ENCODE results near the gene KIRREL3. TPM values are rescaled to one million over a fixed set of nuclear protein-coding genes. Genes with fewer than 3 reads are reported as not detected.

The KIRREL3 gene
- total RNA-seq, 1 experiment from 2014 or later = 2.2 TPM

GRCh38 chr11:126476266-126476924, 524.2 kb downstream of the KIRREL3 start:
- H3K4me3 ChIP-seq = no peak overlapping the region
- no peak overlapping the region for H2AFZ ChIP-seq
- H3K4me1 ChIP-seq (replicated peaks; ENCODE audit: insufficient read depth) = no peaks in the 10 kb centered on the region
- no peaks in the 10 kb centered on the region for H3F3A ChIP-seq (ENCODE audit: insufficient read depth, low read depth)
- no peaks in the 10 kb centered on the region for H3K9me2 ChIP-seq (ENCODE audit: insufficient read depth)
- H3K9me3 ChIP-seq (ENCODE audit: insufficient read depth, low read depth) = no peaks in the 10 kb centered on the region
- intact Hi-C loops (cut with micrococcal nuclease; ENCODE audit: unreplicated experiment) = no loop called here
- H3K79me2 ChIP-seq (ENCODE audit: low read depth) = no peaks in the 10 kb centered on the region
- no peaks in the 10 kb centered on the region for H3K36me3 ChIP-seq (ENCODE audit: low read depth)
- no peak overlapping the region for H3K4me2 ChIP-seq
- CTCF ChIA-PET = interaction anchor here (0.6 kb wide), 2 partner anchors 166 to 253 kb away, joined by 4 to 5 read pairs; no protein-coding TSS in a partner anchor
- POLR2A ChIA-PET (ENCODE audit: unreplicated experiment) = no interaction called here
- H3K27ac ChIP-seq = no peak overlapping the region
- no peaks in the 10 kb centered on the region for H4K20me1 ChIP-seq (ENCODE audit: insufficient read depth)
- no TSS peak for BruUV-seq (replicated peaks)
- DNase-seq = no peak
- 0 out of 2 replicates have a peak, but pooled peaks cover 3% of the 10 kb centered on the region for H3K27me3 ChIP-seq (ENCODE audit: insufficient read depth, low read depth)
- TF ChIP-seq, protein P1, sequence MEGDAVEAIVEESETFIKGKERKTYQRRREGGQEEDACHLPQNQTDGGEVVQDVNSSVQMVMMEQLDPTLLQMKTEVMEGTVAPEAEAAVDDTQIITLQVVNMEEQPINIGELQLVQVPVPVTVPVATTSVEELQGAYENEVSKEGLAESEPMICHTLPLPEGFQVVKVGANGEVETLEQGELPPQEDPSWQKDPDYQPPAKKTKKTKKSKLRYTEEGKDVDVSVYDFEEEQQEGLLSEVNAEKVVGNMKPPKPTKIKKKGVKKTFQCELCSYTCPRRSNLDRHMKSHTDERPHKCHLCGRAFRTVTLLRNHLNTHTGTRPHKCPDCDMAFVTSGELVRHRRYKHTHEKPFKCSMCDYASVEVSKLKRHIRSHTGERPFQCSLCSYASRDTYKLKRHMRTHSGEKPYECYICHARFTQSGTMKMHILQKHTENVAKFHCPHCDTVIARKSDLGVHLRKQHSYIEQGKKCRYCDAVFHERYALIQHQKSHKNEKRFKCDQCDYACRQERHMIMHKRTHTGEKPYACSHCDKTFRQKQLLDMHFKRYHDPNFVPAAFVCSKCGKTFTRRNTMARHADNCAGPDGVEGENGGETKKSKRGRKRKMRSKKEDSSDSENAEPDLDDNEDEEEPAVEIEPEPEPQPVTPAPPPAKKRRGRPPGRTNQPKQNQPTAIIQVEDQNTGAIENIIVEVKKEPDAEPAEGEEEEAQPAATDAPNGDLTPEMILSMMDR (conservative IDR thresholded peaks at IDR 0.05) = no peak
- TF ChIP-seq EZH2 (IDR thresholded peaks at IDR 0.05; ENCODE audit: low read depth) = no peak

- H3K4me1 ChIP-seq (replicated peaks; ENCODE audit: insufficient read depth) = no peaks in the 10 kb centered on the region
- no peak overlapping the region for H3K4me2 ChIP-seq
- H3K79me2 ChIP-seq (ENCODE audit: low read depth) = no peaks in the 10 kb centered on the region
- TF ChIP-seq, protein P1 (conservative IDR thresholded peaks at IDR 0.05) = no peak
- TF ChIP-seq EZH2 (IDR thresholded peaks at IDR 0.05; ENCODE audit: low read depth) = no peak
- no peak overlapping the region for H3K4me3 ChIP-seq
- H3K9me2 ChIP-seq (ENCODE audit: insufficient read depth) = no peaks in the 10 kb centered on the region
- DNase-seq = no peak
- 0 out of 2 replicates have a peak, but pooled peaks cover 3% of the 10 kb centered on the region for H3K27me3 ChIP-seq (ENCODE audit: insufficient read depth, low read depth)
- no peak overlapping the region for H2AFZ ChIP-seq
- no peaks in the 10 kb centered on the region for H4K20me1 ChIP-seq (ENCODE audit: insufficient read depth)
- intact Hi-C loops (cut with micrococcal nuclease; ENCODE audit: unreplicated experiment) = no loop called here
- H3K36me3 ChIP-seq (ENCODE audit: low read depth) = no peaks in the 10 kb centered on the region
- H3F3A ChIP-seq (ENCODE audit: insufficient read depth, low read depth) = no peaks in the 10 kb centered on the region
- H3K27ac ChIP-seq = no peak overlapping the region
- no TSS peak for BruUV-seq (replicated peaks)
- CTCF ChIA-PET = interaction anchor here (0.6 kb wide), 1 partner anchor 252 kb away, joined by 4 read pairs; no protein-coding TSS in a partner anchor
- H3K9me3 ChIP-seq (ENCODE audit: insufficient read depth, low read depth) = no peaks in the 10 kb centered on the region
- POLR2A ChIA-PET (ENCODE audit: unreplicated experiment) = no interaction called here
Observed at GRCh38 chr11:126475014-126475991, 525.3 kb downstream of the KIRREL3 start.

DNA sequence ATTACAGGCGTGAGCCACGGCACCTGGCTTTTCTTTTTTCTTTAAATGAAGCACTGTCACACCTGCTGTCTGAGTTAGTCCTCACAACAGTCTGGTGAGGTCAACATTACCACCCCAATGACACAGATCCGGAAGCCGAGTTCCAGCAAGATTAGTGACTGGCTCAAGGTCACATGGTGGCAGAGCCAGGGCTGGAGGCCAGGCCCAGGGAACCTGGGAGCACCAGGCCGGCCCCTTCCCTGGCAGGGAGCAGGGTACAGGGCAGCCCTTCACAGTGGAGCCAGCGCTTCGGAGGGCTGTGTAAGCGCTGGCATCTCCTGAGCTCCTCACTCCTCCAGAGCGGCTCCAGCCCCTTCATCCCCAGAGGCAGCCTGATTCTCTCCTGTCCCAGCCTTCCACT, 526.4 kb downstream of the KIRREL3 start:
- Histone ChIP-seq H3K79me2 (ENCODE audit: low read depth) (no peaks in the 10 kb centered on the region), H3K9me2 (ENCODE audit: insufficient read depth) (no peaks in the 10 kb centered on the region), H3F3A (ENCODE audit: insufficient read depth, low read depth) (no peaks in the 10 kb centered on the region), H3K36me3 (ENCODE audit: low read depth) (no peaks in the 10 kb centered on the region), H3K27ac (no peak overlapping the region), H4K20me1 (ENCODE audit: insufficient read depth) (no peaks in the 10 kb centered on the region), H3K4me2 (no peak overlapping the region), H3K4me3 (no peak overlapping the region), H2AFZ (no peak overlapping the region), H3K27me3 (ENCODE audit: insufficient read depth, low read depth) (0 out of 2 replicates have a peak, but pooled peaks cover 3% of the 10 kb centered on the region), H3K9me3 (ENCODE audit: insufficient read depth, low read depth) (no peaks in the 10 kb centered on the region), H3K4me1 (replicated peaks; ENCODE audit: insufficient read depth) (no peaks in the 10 kb centered on the region)
- TF ChIP-seq, protein P1 (conservative IDR thresholded peaks at IDR 0.05) = no peak
- TF ChIP-seq EZH2 (IDR thresholded peaks at IDR 0.05; ENCODE audit: low read depth) = no peak
- CTCF ChIA-PET = no interaction called here
- no TSS peak for BruUV-seq (replicated peaks)
- DNase-seq = no peak
- POLR2A ChIA-PET (ENCODE audit: unreplicated experiment) = no interaction called here
- intact Hi-C loops (cut with micrococcal nuclease; ENCODE audit: unreplicated experiment) = no loop called here
